Stimulated activated naive CD4-positive, alpha-beta T cell (primary cell): Measurements from ENCODE around the gene AMN.
A peak's percentile ranks its signal among the peaks of the same experiment; 100 is the strongest.

Source experiments
- DNase-seq, 6 experiments: peaks; one replicate each; lab custom pipeline; 2025; lab: John Stamatoyannopoulos, UW

AMN gene

DNA sequence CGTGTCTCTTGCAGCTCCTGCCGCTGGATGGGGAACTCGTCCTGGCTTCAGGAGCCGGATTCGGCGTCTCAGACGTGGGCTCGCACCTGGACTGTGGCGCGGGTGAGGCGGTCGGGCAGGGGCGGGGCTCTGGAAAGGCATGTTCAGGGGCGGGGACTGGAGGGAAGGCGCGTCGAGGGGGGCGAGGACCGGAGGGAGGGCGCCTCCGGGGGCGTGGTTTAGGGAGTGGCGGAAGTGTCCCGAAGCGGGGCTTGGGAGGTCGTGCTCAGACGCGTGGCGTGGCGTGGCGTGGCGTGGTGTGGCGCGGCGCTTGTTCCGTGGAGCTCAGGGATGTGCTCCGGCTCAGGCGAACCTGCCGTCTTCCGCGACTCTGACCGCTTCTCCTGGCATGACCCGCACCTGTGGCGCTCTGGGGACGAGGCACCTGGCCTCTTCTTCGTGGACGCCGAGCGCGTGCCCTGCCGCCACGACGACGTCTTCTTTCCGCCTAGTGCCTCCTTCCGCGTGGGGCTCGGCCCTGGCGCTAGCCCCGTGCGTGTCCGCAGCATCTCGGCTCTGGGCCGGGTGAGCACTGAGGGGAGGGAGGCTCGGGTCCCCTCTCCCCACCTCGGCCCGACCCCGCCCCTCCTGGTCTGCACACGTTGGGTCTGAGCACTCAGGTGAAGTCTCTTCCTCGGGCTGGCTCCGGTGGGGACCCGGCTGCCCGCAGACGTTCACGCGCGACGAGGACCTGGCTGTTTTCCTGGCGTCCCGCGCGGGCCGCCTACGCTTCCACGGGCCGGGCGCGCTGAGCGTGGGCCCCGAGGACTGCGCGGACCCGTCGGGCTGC is 6.2 kb downstream of the AMN start:
- DNase-seq = peak; percentile 63 to 82 (median 75)

DNA sequence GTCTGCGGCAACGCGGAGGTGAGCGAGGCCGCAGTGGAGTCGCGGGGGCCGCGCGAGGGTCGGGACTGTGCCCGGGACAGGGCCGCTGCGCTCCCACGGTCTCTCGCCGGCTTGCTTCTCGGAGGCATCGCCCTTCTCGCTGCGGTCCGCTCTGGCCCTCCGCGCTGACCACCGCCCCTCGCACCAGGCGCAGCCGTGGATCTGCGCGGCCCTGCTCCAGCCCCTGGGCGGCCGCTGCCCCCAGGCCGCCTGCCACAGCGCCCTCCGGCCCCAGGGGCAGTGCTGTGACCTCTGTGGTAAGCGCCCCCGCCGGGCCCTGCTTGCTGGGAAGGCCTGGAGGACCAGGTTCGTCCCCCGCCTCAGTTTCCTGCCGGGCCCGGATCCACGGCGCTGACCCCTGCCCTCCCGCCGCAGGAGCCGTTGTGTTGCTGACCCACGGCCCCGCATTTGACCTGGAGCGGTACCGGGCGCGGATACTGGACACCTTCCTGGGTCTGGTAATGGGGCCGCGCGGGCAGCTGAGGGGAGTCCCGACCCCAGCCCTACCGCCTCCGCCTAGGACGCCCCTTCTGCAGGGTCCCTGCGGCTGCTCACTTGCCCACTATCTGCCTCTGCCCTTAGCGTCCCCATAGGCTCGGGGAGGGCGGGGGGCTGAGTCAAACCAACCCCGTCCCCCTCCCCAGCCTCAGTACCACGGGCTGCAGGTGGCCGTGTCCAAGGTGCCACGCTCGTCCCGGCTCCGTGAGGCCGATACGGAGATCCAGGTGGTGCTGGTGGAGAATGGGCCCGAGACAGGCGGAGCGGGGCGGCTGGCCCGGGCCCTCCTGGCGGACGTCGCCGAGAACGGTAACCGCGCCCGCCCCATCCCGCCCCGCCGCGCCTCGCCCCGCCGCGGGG is 7.0 kb downstream of the AMN start:
- DNase-seq = peak in 1 of 6 experiments; percentile 40

DNA sequence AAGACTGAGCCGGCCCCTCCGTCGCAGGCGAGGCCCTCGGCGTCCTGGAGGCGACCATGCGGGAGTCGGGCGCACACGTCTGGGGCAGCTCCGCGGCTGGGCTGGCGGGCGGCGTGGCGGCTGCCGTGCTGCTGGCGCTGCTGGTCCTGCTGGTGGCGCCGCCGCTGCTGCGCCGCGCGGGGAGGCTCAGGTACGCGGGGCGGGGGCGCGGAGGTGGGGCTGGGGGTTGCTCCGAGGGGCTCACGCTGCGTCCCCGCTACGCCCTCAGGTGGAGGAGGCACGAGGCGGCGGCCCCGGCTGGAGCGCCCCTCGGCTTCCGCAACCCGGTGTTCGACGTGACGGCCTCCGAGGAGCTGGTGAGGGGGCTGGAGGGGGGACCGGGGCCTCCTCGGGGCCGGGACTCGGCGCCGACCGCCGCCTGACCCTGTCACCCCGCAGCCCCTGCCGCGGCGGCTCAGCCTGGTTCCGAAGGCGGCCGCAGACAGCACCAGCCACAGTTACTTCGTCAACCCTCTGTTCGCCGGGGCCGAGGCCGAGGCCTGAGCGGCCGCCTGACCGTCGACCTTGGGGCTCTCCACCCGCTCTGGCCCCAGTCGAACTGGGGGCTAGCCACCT is 7.8 kb downstream of the AMN start:
- peak in 1 of 6 experiments; percentile 40 for DNase-seq

DNA sequence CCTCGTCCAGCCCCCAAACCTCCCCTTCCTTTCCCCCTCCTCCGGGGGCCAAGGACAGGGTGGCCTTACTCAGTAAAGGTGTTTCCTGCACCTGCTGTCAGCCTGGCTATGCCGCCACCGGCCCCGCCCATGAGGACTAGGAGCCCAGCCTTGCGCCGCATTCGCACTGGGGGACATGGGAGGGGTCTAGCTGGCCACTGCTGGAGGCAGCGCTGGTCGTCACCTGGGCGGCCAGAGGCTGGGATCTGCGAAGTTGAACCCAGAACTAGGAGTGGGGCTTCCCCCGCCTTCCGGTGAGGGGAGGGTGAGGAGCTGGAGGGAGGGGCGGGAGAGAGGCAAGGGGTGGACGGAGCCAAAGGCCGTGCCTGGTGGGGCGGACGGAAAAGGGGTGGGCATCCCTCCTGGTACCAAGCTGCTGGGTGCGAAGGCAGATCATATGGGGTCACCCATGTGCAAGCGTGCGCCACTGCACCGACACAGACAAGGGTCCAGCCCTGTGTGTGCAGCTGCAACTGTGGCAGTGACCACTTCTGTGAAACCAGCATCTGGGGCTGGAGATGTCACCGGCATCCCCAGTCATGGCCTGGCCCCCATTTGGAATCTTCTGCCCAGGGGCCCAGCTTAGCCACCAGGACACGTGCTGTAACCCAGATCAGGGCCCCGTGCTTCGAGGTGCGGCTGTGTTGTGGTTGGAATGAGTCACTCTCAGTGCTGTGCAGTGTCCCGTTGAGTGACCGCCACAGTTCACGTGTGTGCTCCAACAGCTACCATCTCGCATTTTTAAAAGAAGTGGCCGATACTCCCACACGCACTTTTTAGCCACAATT is 8.5 kb downstream of the AMN start:
- DNase-seq = no peak

DNA sequence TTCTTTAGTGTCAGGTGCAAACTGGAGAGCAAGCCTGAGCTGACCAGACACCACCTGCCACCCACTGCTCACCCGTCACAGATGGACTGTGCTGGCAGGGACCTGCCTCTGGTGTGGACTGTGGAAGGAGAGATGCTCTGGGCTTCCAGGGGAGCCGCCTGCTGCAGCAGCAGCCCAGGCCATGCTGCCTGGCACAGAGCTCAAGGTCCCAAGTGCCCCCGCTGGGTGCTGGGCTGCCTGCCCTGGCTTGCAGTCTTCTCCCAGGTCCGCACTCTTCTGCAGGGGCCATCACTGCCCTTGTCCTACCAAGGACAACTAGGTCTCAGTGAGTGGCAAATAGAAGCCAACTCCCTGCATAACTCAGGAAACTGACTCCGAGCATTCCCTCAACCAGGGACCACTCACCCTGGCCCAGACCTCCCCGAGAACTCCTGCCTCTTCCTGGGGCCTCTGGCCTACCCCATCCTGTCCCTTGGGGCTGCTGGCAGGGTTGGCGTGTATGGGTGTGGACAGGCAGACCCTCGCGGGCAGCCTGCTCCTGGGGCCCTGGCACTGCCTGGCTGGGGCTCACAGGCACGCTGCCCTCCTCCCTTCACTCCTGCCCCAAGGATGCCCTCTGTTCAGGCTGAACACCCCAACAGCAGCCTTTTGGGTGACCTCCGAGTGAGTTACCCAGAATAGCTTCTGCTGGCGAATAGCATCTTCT is 9.3 kb downstream of the AMN start:
- no peak for DNase-seq

DNA sequence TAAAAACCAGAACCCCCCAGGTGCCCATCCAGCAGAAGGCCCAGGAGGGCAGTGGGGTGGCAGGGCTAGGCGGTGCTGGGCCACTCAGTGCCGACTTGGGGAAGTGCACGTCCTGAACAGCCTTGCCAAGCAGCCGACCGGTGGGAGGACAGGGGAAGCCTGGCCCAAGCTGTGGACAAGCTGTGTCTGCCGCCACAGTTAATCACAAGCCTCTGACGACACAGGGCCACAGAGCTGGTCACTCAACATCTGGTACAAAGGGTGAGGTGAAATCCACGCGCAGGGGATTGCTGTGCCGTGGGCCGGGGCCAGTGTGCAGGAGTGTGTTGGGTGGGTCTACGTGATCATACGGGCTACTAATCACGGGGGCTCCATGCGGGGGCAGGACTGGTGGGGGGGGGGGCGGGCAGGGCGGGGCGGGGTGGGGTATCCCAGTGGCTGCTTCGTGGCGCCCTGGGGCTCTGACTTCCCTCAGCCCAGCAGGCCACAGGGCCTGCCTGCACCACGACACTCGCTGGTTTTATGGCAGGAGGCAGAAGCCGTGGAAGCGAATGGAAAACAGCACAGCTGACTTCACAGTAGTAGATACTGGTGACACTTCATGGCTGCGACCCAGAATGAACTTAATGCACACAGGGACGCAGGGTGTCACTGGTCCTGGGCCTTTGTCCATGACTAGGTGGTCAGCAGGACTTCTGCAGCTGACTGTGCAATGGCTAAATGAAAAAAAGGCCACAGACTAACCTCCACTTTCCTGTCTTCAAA is 10.2 kb downstream of the AMN start:
- DNase-seq = no peak

DNA sequence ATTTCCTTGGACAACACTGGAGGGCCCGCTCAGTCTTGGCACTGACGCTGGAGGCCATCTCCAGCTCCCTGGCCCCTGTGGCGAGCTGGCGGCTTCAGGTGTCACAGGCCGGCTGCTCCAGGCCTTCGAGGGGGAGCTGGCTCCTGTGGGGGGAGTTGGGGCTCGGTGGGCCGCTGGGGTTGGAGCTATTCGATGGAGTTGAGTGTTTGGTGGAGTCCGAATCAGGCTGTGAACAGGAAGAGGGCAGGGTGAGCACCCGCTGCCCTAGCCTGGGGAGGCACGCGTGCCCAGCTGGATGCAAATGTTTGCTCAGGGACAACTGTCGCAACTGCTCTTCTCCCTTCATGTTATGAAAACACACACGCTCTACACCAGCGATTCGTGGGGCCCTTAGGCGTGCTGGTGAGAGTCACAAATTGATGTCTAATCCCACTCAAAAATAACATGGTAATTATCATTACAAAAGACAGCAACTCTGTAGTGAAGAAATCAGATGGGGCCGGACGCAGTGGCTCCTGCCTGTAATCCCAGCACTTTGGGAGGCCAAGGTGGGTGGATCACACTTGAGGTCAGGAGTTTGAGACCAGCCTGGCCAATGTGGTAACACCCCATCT is 11.3 kb downstream of the AMN start:
- DNase-seq = no peak

DNA sequence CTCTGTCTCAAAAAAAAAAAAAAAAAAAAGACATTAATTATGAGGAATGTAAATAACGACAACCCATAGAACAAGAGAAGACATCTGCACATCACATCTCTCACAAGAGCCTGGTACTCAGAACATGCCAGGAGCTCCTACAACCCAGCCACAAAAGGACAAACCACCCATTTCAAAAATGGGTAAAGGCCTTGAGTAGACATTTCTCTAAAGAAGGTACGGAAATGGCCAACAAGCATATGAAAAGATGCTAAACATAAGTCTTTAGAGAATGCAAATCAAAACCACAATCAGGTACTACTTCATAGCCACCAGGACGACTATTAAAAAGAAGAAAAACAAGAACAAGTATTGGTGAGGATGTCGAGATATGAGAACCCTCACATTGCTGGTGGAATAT is 13.3 kb downstream of the AMN start:
- DNase-seq = no peak

DNA sequence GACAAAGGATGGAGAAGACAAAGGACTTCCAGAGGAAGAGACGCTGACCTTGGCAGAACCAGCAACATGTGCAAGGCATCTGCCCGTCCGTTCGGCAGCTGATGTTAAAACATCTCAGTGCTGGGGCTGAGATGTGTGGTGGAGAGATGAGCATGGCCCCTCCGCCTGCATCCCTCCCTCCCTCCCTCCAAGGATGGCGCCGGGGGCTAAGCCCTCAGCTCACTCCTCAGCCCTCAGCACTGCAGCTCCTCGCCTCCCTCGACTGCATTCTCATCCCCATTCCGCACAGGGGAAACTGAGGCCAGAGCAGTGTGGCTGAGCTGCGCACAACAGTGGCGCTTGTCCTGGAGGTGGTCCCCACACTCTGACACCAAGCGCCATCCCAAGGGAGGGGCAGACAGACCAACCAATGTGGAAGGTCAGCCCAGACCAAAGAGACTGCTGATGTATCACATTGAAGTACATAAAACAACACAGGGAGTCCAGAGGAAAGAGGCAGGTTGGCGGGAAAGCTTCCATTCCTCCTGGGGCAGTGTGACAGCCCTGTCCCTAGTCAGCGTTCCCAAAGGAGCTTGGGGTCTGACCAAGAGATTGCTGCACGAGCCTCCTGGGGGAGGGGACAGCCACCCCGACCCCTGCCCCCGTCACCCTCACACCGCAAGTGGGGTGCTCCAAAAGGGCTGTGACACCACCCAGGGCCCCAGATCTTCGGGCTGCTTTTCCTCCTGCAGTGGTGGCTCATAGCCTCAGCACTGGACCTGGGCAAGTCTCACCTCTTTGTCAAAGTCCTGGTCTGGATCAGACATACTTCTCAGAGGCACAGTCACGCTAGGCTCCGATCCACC is 15.1 kb downstream of the AMN start:
- DNase-seq = no peak

DNA sequence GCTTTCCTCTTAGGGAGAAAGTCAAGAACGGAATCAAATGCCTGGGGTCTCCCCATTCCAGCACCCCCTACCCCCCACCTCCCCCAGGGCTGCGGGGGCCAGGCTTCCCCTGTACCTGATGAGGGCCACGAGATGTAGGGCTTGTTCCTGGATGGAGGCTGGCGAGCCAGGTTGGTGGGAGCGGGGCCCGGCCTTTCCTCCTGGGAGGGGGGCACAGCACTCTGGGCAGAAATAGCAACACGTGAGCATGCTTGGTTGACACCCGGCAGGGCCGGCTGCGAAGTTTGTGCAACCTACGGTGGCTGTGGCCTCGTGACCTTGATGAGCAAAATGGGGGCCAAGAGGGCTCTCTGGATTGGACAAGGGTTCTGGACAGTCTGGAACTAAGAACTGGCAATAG is 15.7 kb downstream of the AMN start:
- DNase-seq = no peak

DNA sequence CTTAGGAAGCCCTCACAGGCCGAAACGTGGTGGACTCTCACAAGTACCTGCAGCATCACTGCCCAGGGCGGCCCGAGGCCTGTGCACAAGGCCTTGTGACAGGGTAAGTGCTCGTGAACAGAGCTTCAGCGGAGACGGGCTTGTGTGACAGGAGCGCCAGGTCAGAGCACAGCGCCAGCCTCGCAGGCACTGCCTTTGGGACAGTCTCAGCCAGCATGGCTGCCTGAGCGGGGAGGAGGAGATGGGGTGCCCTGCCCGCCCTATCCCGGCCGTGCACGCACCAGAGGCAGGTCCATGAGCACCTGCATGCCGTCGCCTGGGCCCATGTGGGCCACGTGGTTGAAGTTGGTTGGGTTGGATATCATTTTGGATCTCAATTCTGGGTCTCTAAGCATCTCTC is 16.9 kb downstream of the AMN start:
- DNase-seq = no peak

DNA sequence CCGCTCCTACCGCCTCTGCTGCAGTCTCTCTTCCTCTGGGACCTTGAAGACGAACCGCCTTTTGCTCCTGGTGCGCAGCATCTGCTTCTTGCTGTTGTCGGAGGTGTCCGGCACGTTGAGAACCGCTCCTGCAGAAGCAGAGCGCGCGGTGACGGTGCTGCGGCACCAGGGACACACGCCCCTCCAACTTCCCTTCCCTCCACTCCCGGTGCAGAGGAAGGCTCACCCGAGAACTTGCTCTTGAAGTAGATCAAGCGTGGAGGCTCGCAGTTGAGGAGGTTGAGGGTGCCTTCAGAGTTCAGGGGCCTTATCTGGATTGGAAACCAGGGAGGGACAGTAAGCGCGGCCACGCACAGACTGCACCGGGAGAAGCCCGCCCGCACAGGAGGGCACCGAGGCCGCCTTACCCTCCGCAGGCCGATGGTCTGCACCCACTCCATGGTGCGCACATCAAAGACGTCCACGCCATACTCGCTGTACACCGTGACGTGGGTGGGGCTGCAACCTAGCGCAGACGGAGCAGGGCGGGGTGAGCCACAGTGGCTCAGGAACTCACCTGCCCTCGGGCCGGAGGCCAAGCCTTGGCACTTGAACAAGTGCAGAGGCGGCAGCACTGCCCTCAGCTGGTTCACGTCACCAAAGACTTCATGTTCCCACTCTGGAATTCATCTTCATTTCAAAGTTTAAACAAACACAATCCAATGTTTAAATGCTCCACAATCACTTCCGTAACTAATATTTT is 17.5 kb downstream of the AMN start:
- DNase-seq = no peak

DNA sequence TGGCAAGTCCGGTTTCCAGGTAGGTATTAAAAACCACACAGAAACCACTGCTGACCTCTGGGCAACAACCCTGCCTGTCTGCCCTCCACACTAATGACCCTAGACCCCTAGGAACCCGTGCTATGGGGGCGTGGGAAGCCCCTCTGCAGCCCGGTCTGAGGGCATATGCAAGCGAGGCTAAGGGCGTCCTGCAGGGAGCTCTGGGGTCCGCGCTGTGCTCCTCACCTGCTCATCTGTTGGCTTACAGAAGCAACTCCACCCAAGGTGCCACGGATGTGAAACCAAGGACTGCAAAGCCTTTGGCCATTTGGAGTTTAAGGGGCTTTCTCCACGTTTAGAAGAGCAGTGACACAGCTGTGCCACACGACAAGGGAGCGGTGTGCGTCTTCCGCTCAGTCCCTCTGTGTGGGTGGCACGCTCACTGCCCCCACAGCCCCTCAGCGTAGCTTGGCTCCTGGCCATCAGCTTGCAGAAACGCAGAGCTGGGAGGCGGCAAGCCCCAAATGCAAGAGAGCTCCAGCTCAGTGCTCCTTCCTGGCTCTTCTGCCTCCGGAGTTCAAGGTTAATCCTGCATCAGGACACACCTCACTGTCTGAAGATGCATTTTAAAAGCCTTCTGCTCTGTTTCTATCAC is 18.4 kb downstream of the AMN start:
- DNase-seq = no peak

DNA sequence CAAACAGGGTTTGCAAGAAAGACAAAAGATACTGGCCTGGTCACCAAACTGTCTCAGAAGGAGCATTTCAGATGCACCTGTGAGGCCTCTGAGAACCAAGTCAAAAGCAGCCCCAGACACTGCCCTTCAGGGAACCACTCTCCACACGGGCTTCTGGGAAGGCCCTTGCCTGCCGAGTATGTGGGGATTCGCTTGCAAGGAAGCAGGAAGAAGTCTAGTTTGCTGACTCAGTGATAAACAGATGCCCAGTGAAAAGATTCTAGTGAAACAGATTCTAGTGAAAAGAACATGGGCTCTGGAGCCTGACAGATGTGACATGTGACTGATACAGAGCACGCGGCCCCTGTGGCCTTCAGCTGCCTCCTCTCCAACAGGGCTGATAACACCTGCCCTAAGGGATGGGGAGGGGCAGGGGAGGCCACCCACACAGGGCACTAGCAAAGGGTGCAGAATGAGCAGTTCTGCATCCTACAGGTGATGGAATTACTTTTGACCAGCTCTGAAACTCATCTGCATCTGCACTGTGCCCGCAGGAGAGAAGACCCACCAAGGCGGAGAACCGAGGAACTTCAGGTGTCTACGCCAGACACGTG is 19.1 kb downstream of the AMN start:
- no peak for DNase-seq

DNA sequence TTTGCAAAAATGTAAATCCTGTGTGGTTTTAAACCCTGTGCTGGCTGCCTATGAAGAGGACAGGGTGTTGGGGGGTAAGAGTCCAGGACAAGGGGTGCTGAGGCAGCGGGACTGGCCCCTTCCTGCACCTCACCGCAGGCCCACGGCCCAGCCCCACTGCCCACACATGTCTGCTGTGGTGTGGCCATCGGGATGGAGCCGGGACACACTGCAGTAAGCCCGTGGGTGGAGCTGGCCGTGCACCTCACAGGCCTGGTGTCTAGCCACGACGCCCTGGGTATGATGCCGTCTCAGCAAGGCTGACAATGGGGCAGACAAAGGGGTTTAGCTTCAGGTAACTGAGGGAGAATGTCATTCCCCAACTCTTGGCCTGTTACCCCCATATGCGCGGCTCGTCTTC is 19.6 kb downstream of the AMN start:
- no peak for DNase-seq

DNA sequence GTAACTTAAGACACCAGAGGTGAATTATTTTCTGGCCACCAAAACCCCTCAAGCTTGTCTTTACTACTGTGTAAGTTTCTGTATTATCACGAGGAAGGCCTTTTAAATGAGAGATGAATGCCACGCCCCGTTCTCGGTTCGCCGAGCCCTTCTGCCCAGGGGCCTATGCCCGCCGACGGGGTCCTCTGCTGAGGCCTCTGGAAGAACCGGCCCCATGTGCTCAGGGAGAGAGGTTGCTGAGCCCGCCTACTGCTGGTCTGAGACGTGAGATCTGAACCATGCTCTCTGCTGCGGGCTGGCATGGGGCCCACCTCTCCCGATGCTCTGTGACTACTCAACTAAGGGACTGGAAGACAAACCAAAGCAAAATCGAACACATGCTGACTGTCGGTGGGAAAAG is 21.0 kb downstream of the AMN start:
- DNase-seq = no peak

DNA sequence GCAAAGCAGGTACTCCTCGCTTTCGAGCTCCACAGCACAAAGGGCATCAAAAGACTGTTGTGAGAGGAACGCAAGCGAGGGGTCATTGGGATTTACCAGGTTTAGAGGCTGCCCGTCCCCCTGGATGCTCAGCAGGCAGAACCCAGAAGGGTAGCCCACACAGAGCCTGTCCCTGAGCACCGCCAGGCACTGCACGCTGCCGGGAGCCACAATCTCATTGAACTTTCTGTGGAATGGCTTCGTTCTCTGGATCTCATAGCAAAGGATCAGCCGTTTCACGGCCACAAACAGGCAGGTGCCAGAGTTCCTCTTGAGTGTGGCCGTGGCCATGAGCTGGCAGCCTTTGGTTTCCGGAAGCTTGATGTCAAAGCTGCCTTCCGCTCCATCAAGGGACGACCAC is 21.5 kb downstream of the AMN start:
- DNase-seq = no peak
